ENCODE data around the gene RALGDS.

The RALGDS gene

GRCh38 chr9:133151601-133152525 is 30.8 kb upstream of the RALGDS start:
- DNase-seq (ENCODE audit: low read depth in 2 of 2) = no peak

- DNase-seq (ENCODE audit: low read depth in 2 of 2) = no peak
Observed at GRCh38 chr9:133151041-133151440, 30.0 kb upstream of the RALGDS start.

- DNase-seq (ENCODE audit: low read depth in 2 of 2) = peak; percentile 54 to 55
Observed at GRCh38 chr9:133149130-133150015, 28.3 kb upstream of the RALGDS start.

- no peak for DNase-seq (ENCODE audit: low read depth in 2 of 2)
Observed at GRCh38 chr9:133148199-133149129, 27.4 kb upstream of the RALGDS start.

- no peak for DNase-seq (ENCODE audit: low read depth in 2 of 2)
Observed at GRCh38 chr9:133147412-133148198, 26.6 kb upstream of the RALGDS start.

- DNase-seq (ENCODE audit: low read depth in 2 of 2) = no peak
Observed at GRCh38 chr9:133146746-133147411, 25.8 kb upstream of the RALGDS start.

- no peak for DNase-seq (ENCODE audit: low read depth in 2 of 2)
Observed at GRCh38 chr9:133144904-133145851, 24.1 kb upstream of the RALGDS start.

GRCh38 chr9:133144142-133144903 is 23.3 kb upstream of the RALGDS start:
- no peak for DNase-seq (ENCODE audit: low read depth in 2 of 2)

GRCh38 chr9:133143639-133144141 is 22.6 kb upstream of the RALGDS start:
- DNase-seq (ENCODE audit: low read depth in 2 of 2) = no peak

- DNase-seq (ENCODE audit: low read depth in 2 of 2) = no peak
Observed at GRCh38 chr9:133142684-133143622, 21.9 kb upstream of the RALGDS start.

GRCh38 chr9:133141833-133142595 is 21.0 kb upstream of the RALGDS start:
- no peak for DNase-seq (ENCODE audit: low read depth in 2 of 2)

- DNase-seq (ENCODE audit: low read depth in 2 of 2) = no peak
Observed at GRCh38 chr9:133140606-133141005, 19.6 kb upstream of the RALGDS start.

GRCh38 chr9:133140174-133140505 is 19.1 kb upstream of the RALGDS start:
- DNase-seq (ENCODE audit: low read depth in 2 of 2) = no peak

GRCh38 chr9:133139246-133140173 is 18.5 kb upstream of the RALGDS start:
- no peak for DNase-seq (ENCODE audit: low read depth in 2 of 2)
